Thyroid gland (tissue), 4 donors: ENCODE results near the gene MRPS24.

Experiments used
- CTCF ChIP-seq, 6 experiments: fragments of 200-600 bp in 3 of 6; fragments of 450-650 bp in 3 of 6; sonication (generic) in 3 of 6; IDR thresholded peaks; one replicate each; pipeline ENCODE4 v1.5.1; 2016 to 2019; ENCODE audit warnings: antibody characterized with exemption in 6 of 6, mild to moderate bottlenecking in 2 of 6, inconsistent platforms in 1 of 6, moderate library complexity in 1 of 6
- POLR2A ChIP-seq, 2 donors: fragments of 450-650 bp; IDR thresholded peaks; one replicate each; pipeline ENCODE4 v1.6.1; 2017; ENCODE audit warnings: antibody characterized with exemption in 2 of 2, mild to moderate bottlenecking in 2 of 2, moderate library complexity in 1 of 2

GRCh38 chr7:43891069-43891955, 22.0 kb upstream of the MRPS24 start:
- TF ChIP-seq CTCF (IDR thresholded peaks at IDR 0.05) (no peak), POLR2A (IDR thresholded peaks at IDR 0.05) (no peak)
